ENCODE results near the gene KDM6B. TPM values are rescaled to one million over a fixed set of nuclear protein-coding genes. Genes with fewer than 3 reads are reported as not detected.

KDM6B gene
- total and polyA plus RNA-seq, 9 of the 15 experiments (the other 6 are each of a cell fraction or from before 2014, with no cell fraction given), result 0.01 to 22.9 (median 2.2) TPM

GRCh38 chr17:7845359-7846062, 11.5 kb downstream of the KDM6B start:
- Histone ChIP-seq H3K27ac (ENCODE audit: extremely low read depth, low read depth, low read length) (peak overlapping the region; percentile 99; the same call in 2 of the 3 replicates), H3K9me3 (replicated peaks; ENCODE audit: control insufficient read depth, insufficient read depth, low read depth, low read length) (no peaks in the 10 kb centered on the region), H3K36me3 (ENCODE audit: control insufficient read depth, insufficient read depth, low read length) (peaks cover 50% of the 10 kb centered on the region; the same call in 2 of the 3 replicates), H3K4me3 (peak overlapping the region; percentile 76; the same call in 1 of the 2 replicates), H3K4me1 (replicated peaks in 1 of 2; ENCODE audit: control insufficient read depth in 2 of 2, insufficient read depth in 2 of 2, low read length in 2 of 2) (peaks cover 8 to 45% of the 10 kb centered on the region in 2 experiments; a peak in 4 of 5 replicates), H3K27me3 (ENCODE audit: control insufficient read depth in 2 of 2, insufficient read depth in 2 of 2, low read length in 2 of 2) (no peaks in the 10 kb centered on the region), H3K9me1 (ENCODE audit: control insufficient read depth, insufficient read depth, low read length) (peaks cover 3% of the 10 kb centered on the region), H3K9ac (ENCODE audit: insufficient read depth in 1 of 2, low read depth in 2 of 2, low read length in 2 of 2) (peak overlapping the region; percentile 90 to 97), H3K4me2 (ENCODE audit: insufficient read depth, low read length) (peak overlapping the region; percentile 92), H2AFZ (ENCODE audit: low read depth, low read length) (no peak overlapping the region), H4K20me1 (replicated peaks; ENCODE audit: control insufficient read depth, insufficient read depth, low read length) (peaks cover 4% of the 10 kb centered on the region), H3K79me2 (ENCODE audit: control insufficient read depth, insufficient read depth, low read length) (peaks cover 46% of the 10 kb centered on the region)
- no TSS peak for BruUV-seq (replicated peaks)
- DNase-seq (ENCODE audit: extremely low read depth in 1 of 4, low spot score in 3 of 4) (no peak), FAIRE-seq (no peak), ATAC-seq (no peak)
- WGBS (ENCODE audit: insufficient coverage, low coverage, missing lambda C conversion rate), result 75% methylated on average over 9 of the region's 15 CpGs
- intact Hi-C loops (cut with micrococcal nuclease), result no loop called here
- in situ Hi-C loops (cut with MboI), result no loop called here
- ChIA-PET POLR2A (interaction anchor here (0.6 to 1.7 kb wide), 4 partner anchors 9 to 102 kb away, joined by 4 to 14 read pairs (median 6); partner anchors contain the start of genes CYB5D1 and NAA38), CTCF (ENCODE audit: low intra/inter-chr PET ratio) (no interaction called here)
- TF ChIP-seq ETV6 (IDR thresholded peaks at IDR 0.05; ENCODE audit: borderline replicate concordance in 1 of 2, low read depth in 2 of 2, low read length in 1 of 2) (no peak), ETV6 (CRISPR knock-in tag; IDR thresholded peaks at IDR 0.05; ENCODE audit: borderline replicate concordance) (no peak), FOXO4 (CRISPR knock-in tag; IDR thresholded peaks at IDR 0.05) (no peak)

All from K562 (cell line).